Measurements from ENCODE around the gene HYCC2.
"Not testable (repeated sequence)": the region's sequence is repeated elsewhere in the genome, so short reads cannot be mapped to it uniquely, and the experiment has no call there.

Gene HYCC2

GRCh38 chr2:201084863-201085262 lies 13.4 kb upstream of the HYCC2 start:
- CTCF ChIA-PET: no interaction called here
- DNase-seq (ENCODE audit: low spot score): no peak

GRCh38 chr2:201074996-201075395 lies 3.5 kb upstream of the HYCC2 start:
- no peak for TF ChIP-seq CTCF (conservative IDR thresholded peaks at IDR 0.05; ENCODE audit: low read depth)
- no peak for DNase-seq (ENCODE audit: low spot score)
- H3K27ac ChIP-seq: no peak overlapping the region
- POLR2A ChIA-PET (ENCODE audit: low non-redundant PET): no interaction called here
- CTCF ChIA-PET: interaction anchor here (0.6 kb wide), 1 partner anchor 70 kb away, joined by 3 read pairs; no protein-coding TSS in a partner anchor

More at GRCh38 chr2:201084863-201085262, 13.4 kb upstream of the HYCC2 start:
- TF ChIP-seq CTCF (conservative IDR thresholded peaks at IDR 0.05; ENCODE audit: low read depth): no peak
- no peak overlapping the region for H3K27ac ChIP-seq
- POLR2A ChIA-PET (ENCODE audit: low non-redundant PET): no interaction called here

- CTCF ChIA-PET: no interaction called here
- TF ChIP-seq CTCF (conservative IDR thresholded peaks at IDR 0.05; ENCODE audit: low read depth): no peak
- H3K27ac ChIP-seq: no peak overlapping the region
- no peak for DNase-seq (ENCODE audit: low spot score)
- POLR2A ChIA-PET (ENCODE audit: low non-redundant PET): no interaction called here
Measured at GRCh38 chr2:201073071-201073470, 1.6 kb upstream of the HYCC2 start.

GRCh38 chr2:201072201-201072530 lies 695 bp upstream of the HYCC2 start:
- peak overlapping the region; percentile 82 for H3K27ac ChIP-seq
- CTCF ChIA-PET: interaction anchor here (0.6 kb wide), 1 partner anchor 139 kb away, joined by 3 read pairs; no protein-coding TSS in a partner anchor
- no peak for TF ChIP-seq CTCF (conservative IDR thresholded peaks at IDR 0.05; ENCODE audit: low read depth)
- POLR2A ChIA-PET (ENCODE audit: low non-redundant PET): no interaction called here
- no peak for DNase-seq (ENCODE audit: low spot score)

- CTCF ChIA-PET: interaction anchor here (0.8 to 1.0 kb wide), 2 partner anchors 106 to 358 kb away, joined by 4 read pairs; no protein-coding TSS in a partner anchor
- peak; percentile 42 for DNase-seq (ENCODE audit: low spot score)
- no peak for TF ChIP-seq CTCF (conservative IDR thresholded peaks at IDR 0.05; ENCODE audit: low read depth)
- peak overlapping the region; percentile 82 for H3K27ac ChIP-seq
- POLR2A ChIA-PET (ENCODE audit: low non-redundant PET): no interaction called here
Measured at GRCh38 chr2:201070948-201071478, 458 bp downstream of the HYCC2 start.

GRCh38 chr2:201064797-201065329 lies 6.6 kb downstream of the HYCC2 start:
- H3K27ac ChIP-seq: no peak overlapping the region
- POLR2A ChIA-PET (ENCODE audit: low non-redundant PET): no interaction called here
- CTCF ChIA-PET: interaction anchor here (0.6 kb wide), 1 partner anchor 16 kb away, joined by 6 read pairs; no protein-coding TSS in a partner anchor
- TF ChIP-seq CTCF (conservative IDR thresholded peaks at IDR 0.05; ENCODE audit: low read depth): no peak
- no peak for DNase-seq (ENCODE audit: low spot score)

- DNase-seq (ENCODE audit: low spot score); H3K27ac ChIP-seq; POLR2A ChIA-PET (ENCODE audit: low non-redundant PET): not testable (repeated sequence)
- CTCF ChIA-PET: interaction anchor here (0.6 kb wide), 1 partner anchor 28 kb away, joined by 3 read pairs; no protein-coding TSS in a partner anchor
Measured at GRCh38 chr2:201063516-201063915, 8.0 kb downstream of the HYCC2 start.

All from RWPE1 (cell line).